IMR-90 (cell line): Measurements from ENCODE around the gene PRR23E. TPM values are rescaled to one million over a fixed set of nuclear protein-coding genes. Genes with fewer than 3 reads are reported as not detected.

ENCODE experiments used
- ATAC-seq: fragments of 200-7000 bp; cut with Tn5 transposase; 2 replicates; pipeline ENCODE4 v1.9.1; 2020; ENCODE audit warnings: low read depth, mild to moderate bottlenecking, moderate library complexity
- BruUV-seq: library from RNA; stranded (reverse); fragments of 400-500 nt; replicated peaks from 2 replicates; lab custom pipeline; 2021; lab: Mats Ljungman, UMichigan
- CTCF ChIA-PET: fragments of 300-600 bp; formaldehyde crosslinking; extraction: SDS; loops from one replicate; lab custom pipeline; 2021; ENCODE audit warnings: antibody characterized with exemption; lab: Yijun Ruan, JAX
- POLR2A ChIA-PET: fragments of 300-600 bp; sonication (Branson Sonifier 250); formaldehyde crosslinking; loops from one replicate; lab custom pipeline; 2022; ENCODE audit warnings: antibody characterized with exemption; ENCODE audit not compliant: unreplicated experiment; lab: Charles Lee
- DNase-seq: peaks from one replicate; pipeline ENCODE4 v3.0.0; 2013
- H2AFZ ChIP-seq: replicated peaks from 2 replicates; pipeline ENCODE3; 2013; ENCODE audit warnings: low read length, mild to moderate bottlenecking; ENCODE audit not compliant: poor library complexity
- H2AK5ac ChIP-seq: 2 replicates; pipeline ENCODE4 v1.6.1; 2013; ENCODE audit warnings: low read depth, low read length, inconsistent platforms
- H2AK9ac ChIP-seq: replicated peaks from 2 replicates; pipeline ENCODE3; 2013; ENCODE audit warnings: mild to moderate bottlenecking, low read depth, low read length, moderate library complexity; ENCODE audit not compliant: poor library complexity
- H2BK120ac ChIP-seq: 2 replicates; pipeline ENCODE4 v1.6.1; 2013; ENCODE audit warnings: low read depth, low read length, inconsistent platforms
- H2BK15ac ChIP-seq: 3 replicates; pipeline ENCODE4 v1.6.1; 2013; ENCODE audit warnings: low read depth, low read length, inconsistent platforms
- H2BK20ac ChIP-seq: 2 replicates; pipeline ENCODE4 v1.6.1; 2013; ENCODE audit warnings: low read depth, mild to moderate bottlenecking, inconsistent platforms, low read length, moderate library complexity
- H2BK5ac ChIP-seq: 2 replicates; pipeline ENCODE4 v1.6.1; 2013; ENCODE audit warnings: mild to moderate bottlenecking, low read depth, low read length, inconsistent platforms; ENCODE audit not compliant: poor library complexity, severe bottlenecking
- H3K14ac ChIP-seq: replicated peaks from 2 replicates; pipeline ENCODE4 v1.6.1; 2013; ENCODE audit warnings: low read depth, low read length, inconsistent platforms
- H3K18ac ChIP-seq: 2 replicates; pipeline ENCODE4 v1.6.1; 2013; ENCODE audit warnings: low read depth, low read length, control low read depth
- H3K23ac ChIP-seq: 2 replicates; pipeline ENCODE4 v1.6.1; 2013; ENCODE audit warnings: low read depth, low read length, inconsistent platforms
- H3K27ac ChIP-seq: 2 replicates; pipeline ENCODE4 v1.5.1; 2013; ENCODE audit warnings: mild to moderate bottlenecking, control low read depth, low read length; ENCODE audit not compliant: insufficient read depth
- H3K27me3 ChIP-seq: 2 replicates; pipeline ENCODE4 v1.6.1; 2013; ENCODE audit warnings: low read length; ENCODE audit not compliant: control insufficient read depth, insufficient read depth
- H3K36me3 ChIP-seq: 2 replicates; pipeline ENCODE4 v1.6.1; 2013; ENCODE audit warnings: low read length, mixed read lengths; ENCODE audit not compliant: control insufficient read depth, insufficient read depth
- H3K4ac ChIP-seq: 2 replicates; pipeline ENCODE4 v1.6.1; 2013; ENCODE audit warnings: low read depth, low read length, inconsistent platforms
- H3K4me1 ChIP-seq: 2 replicates; pipeline ENCODE4 v1.6.1; 2013; ENCODE audit warnings: low read length, mixed read lengths; ENCODE audit not compliant: control insufficient read depth, insufficient read depth
- H3K4me2 ChIP-seq: 2 replicates; pipeline ENCODE4 v1.6.1; 2013; ENCODE audit warnings: low read depth, mild to moderate bottlenecking, control low read depth, low read length, moderate library complexity
- H3K4me3 ChIP-seq: 2 replicates; pipeline ENCODE4 v1.5.1; 2013; ENCODE audit warnings: low read depth, mild to moderate bottlenecking, control low read depth, low read length, moderate library complexity; ENCODE audit not compliant: insufficient read depth
- H3K56ac ChIP-seq: 2 replicates; pipeline ENCODE4 v1.6.1; 2013; ENCODE audit warnings: low read length, inconsistent platforms; ENCODE audit not compliant: insufficient read depth; ENCODE audit errors: extremely low read depth
- H3K79me1 ChIP-seq, 2 experiments: 2 replicates each; pipeline ENCODE4 v1.6.1; 2013; ENCODE audit warnings: low read length in 2 of 2, inconsistent platforms in 1 of 2, low read depth in 1 of 2
- H3K9ac ChIP-seq: 2 replicates; pipeline ENCODE4 v1.6.1; 2013; ENCODE audit warnings: low read depth, low read length, control low read depth
- H3K9me1 ChIP-seq: 2 replicates; pipeline ENCODE4 v1.6.1; 2013; ENCODE audit warnings: low read length, inconsistent platforms; ENCODE audit not compliant: insufficient read depth
- H3K9me3 ChIP-seq: 2 replicates; pipeline ENCODE4 v1.6.1; 2013; ENCODE audit warnings: low read length; ENCODE audit not compliant: control insufficient read depth, insufficient read depth
- H4K20me1 ChIP-seq: 2 replicates; pipeline ENCODE4 v1.6.1; 2013; ENCODE audit warnings: low read length, inconsistent platforms; ENCODE audit not compliant: insufficient read depth
- H4K5ac ChIP-seq: 2 replicates; pipeline ENCODE4 v1.6.1; 2013; ENCODE audit warnings: mild to moderate bottlenecking, low read depth, low read length, control low read depth
- H4K8ac ChIP-seq, 2 experiments: 2 replicates each; pipeline ENCODE4 v1.6.1; 2013; ENCODE audit warnings: low read depth in 2 of 2, low read length in 2 of 2, control low read depth in 1 of 2, inconsistent platforms in 1 of 2
- H4K91ac ChIP-seq: 2 replicates; pipeline ENCODE4 v1.6.1; 2013; ENCODE audit warnings: low read depth, low read length, inconsistent platforms; ENCODE audit not compliant: insufficient read depth
- MAFK ChIP-seq: IDR thresholded peaks from 2 replicates; pipeline ENCODE4 v1.6.1; 2012; ENCODE audit warnings: low read depth, low read length, improper control_type of control experiment
- POLR2A ChIP-seq: IDR thresholded peaks from 2 replicates; pipeline ENCODE4 v1.6.1; 2012; ENCODE audit warnings: mild to moderate bottlenecking, low read depth, low read length
- RAD21 ChIP-seq: IDR thresholded peaks from 2 replicates; pipeline ENCODE4 v1.6.1; 2012; ENCODE audit warnings: low read length, improper control_type of control experiment
- dilution Hi-C: fragments of 300-500 bp; cut with HindIII; formaldehyde crosslinking; loops from one replicate; pipeline ENCODE4 v1.14.3; 2018; ENCODE audit warnings: low sequenced_read_pairs; ENCODE audit not compliant: unreplicated experiment
- in situ Hi-C: fragments of 300-500 bp; cut with MboI; formaldehyde crosslinking; loops from 3 replicates; pipeline ENCODE4 v1.14.3; 2019; ENCODE audit warnings: low sequenced_read_pairs, inconsistent platforms, mixed read lengths
- intact Hi-C: fragments of 100-400 bp; cut with micrococcal nuclease; formaldehyde crosslinking; loops from 2 replicates; pipeline ENCODE4 v1.10.0; 2022
- polyA plus RNA-seq, 3 experiments: library from polyadenylated mRNA; depleted of rRNA; stranded (reverse); fragments of >200 nt; gene quantifications; 2 replicates each; pipeline ENCODE4 v1.2.3, GENCODE V29; 2012; ENCODE audit warnings: low replicate concordance in 1 of 3
- total RNA-seq: library from RNA; depleted of rRNA; stranded (reverse); fragments of >200 nt; gene quantifications from 2 replicates; pipeline ENCODE4 v1.2.3, GENCODE V29; 2012

The PRR23E gene
- total and polyA plus RNA-seq, 2 of the 4 experiments (the other 2 are of a cell fraction), result not detected

DNA sequence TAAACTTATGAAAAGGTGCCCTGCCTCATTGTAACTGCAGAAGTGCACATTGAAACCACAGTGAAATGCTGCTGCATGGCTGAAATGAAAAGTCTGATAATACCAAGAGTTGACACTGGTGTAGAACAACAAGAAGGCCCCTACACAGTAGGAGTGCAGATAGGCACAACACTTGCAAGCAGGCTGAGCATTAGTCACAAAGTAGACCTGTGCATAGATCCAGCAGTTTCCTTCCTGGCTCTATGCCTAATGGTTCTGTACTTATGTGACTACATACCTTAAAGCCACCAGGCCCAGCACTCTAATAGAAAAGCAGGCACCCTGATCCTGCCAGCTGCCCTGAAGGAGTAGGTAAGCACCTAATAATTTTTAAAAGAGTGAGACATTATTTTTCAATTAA is 41.8 kb downstream of the PRR23E start:
- no peaks in the 10 kb centered on the region for H3K36me3 ChIP-seq
- no peak overlapping the region for H2AK9ac ChIP-seq
- H3K9ac ChIP-seq, result no peak overlapping the region
- no peak overlapping the region for H3K56ac ChIP-seq
- H3K4me2 ChIP-seq, result no peak overlapping the region
- DNase-seq (no peak), ATAC-seq (no peak)
- dilution Hi-C loops, result no loop called here
- no peak overlapping the region for H3K23ac ChIP-seq
- H2BK120ac ChIP-seq, result no peak overlapping the region
- POLR2A ChIA-PET, result no interaction called here
- H3K9me1 ChIP-seq, result no peaks in the 10 kb centered on the region
- intact Hi-C loops, result no loop called here
- no peak overlapping the region for H4K5ac ChIP-seq
- no peak overlapping the region for H2AFZ ChIP-seq
- CTCF ChIA-PET, result no interaction called here
- no peaks in the 10 kb centered on the region for H4K20me1 ChIP-seq
- H3K18ac ChIP-seq, result no peak overlapping the region
- H3K4ac ChIP-seq, result no peak overlapping the region
- no peak overlapping the region for H4K91ac ChIP-seq
- no peak overlapping the region for H2AK5ac ChIP-seq
- no peak overlapping the region for H3K4me3 ChIP-seq
- H3K4me1 ChIP-seq, result no peaks in the 10 kb centered on the region
- no peak overlapping the region for H3K27ac ChIP-seq
- H3K14ac ChIP-seq, result no peak overlapping the region
- no peaks in the 10 kb centered on the region for H3K79me1 ChIP-seq
- TF ChIP-seq POLR2A (no peak), MAFK (no peak), RAD21 (no peak)
- H3K27me3 ChIP-seq, result no peaks in the 10 kb centered on the region
- BruUV-seq, result no TSS peak
- no peak overlapping the region for H2BK15ac ChIP-seq
- H3K9me3 ChIP-seq, result no peaks in the 10 kb centered on the region
- H2BK5ac ChIP-seq, result no peak overlapping the region
- H2BK20ac ChIP-seq, result no peak overlapping the region
- in situ Hi-C loops, result no loop called here
- H4K8ac ChIP-seq, result no peak overlapping the region
